GM12878 (cell line): ENCODE results near the gene GZMM. TPM values are rescaled to one million over a fixed set of nuclear protein-coding genes. Genes with fewer than 3 reads are reported as not detected.

ENCODE experiments used
- ATAC-seq: fragments of 200-7000 bp; cut with Tn5 transposase; 3 replicates; pipeline ENCODE4 v1.9.1; 2020; ENCODE audit warnings: mild to moderate bottlenecking, moderate library complexity
- BruUV-seq: library from RNA; stranded (reverse); fragments of 400-500 nt; replicated peaks from 2 replicates; lab custom pipeline; 2021; lab: Mats Ljungman, UMichigan
- CTCF ChIA-PET: fragments of 300-600 bp; sonication (Branson Sonifier 250); formaldehyde crosslinking; extraction: SDS; loops from one replicate; lab custom pipeline; 2021; ENCODE audit warnings: inconsistent platforms; lab: Yijun Ruan, JAX
- POLR2A ChIA-PET: fragments of 350-600 bp; formaldehyde crosslinking; extraction: SDS; loops from one replicate; lab custom pipeline; 2021; ENCODE audit warnings: inconsistent platforms; lab: Charles Lee
- RAD21 ChIA-PET: fragments of 300-600 bp; sonication (Branson Sonifier 250); formaldehyde crosslinking; loops from one replicate; lab custom pipeline; 2023; ENCODE audit warnings: antibody characterized with exemption; ENCODE audit not compliant: unreplicated experiment; lab: Charles Lee
- SMC1A ChIA-PET: fragments of 300-600 bp; sonication (Branson Sonifier 250); formaldehyde crosslinking; loops from one replicate; lab custom pipeline; 2023; ENCODE audit not compliant: unreplicated experiment, uncharacterized antibody; lab: Charles Lee
- DNase-seq: peaks from one replicate; pipeline ENCODE4 v3.0.0-alpha.2; 2011; ENCODE audit warnings: low read depth, low spot score
- FAIRE-seq: peaks from 3 replicates; lab custom pipeline; 2011; peaks lifted over from hg19 to GRCh38; lab: Jason Lieb, UNC
- H2AFZ ChIP-seq: 2 replicates; pipeline ENCODE4 v1.6.0; 2011; ENCODE audit warnings: low read depth, low read length, control low read depth; ENCODE audit not compliant: control insufficient read depth
- H3K27ac ChIP-seq: 2 replicates; pipeline ENCODE4 v1.5.1; 2011; ENCODE audit warnings: control low read depth; ENCODE audit not compliant: control insufficient read depth, insufficient read depth
- H3K27me3 ChIP-seq, 2 experiments: replicated peaks in 1 of 2; 2 replicates each; pipeline versions ENCODE4 v1.6.0 to v1.6.1; 2011; ENCODE audit warnings: low read length in 1 of 2; ENCODE audit not compliant: control insufficient read depth in 2 of 2, insufficient read depth in 2 of 2
- H3K36me3 ChIP-seq, 2 experiments: 2 replicates each; pipeline ENCODE4 v1.5.1; 2011; ENCODE audit warnings: low read length in 1 of 2; ENCODE audit not compliant: control insufficient read depth in 2 of 2, insufficient read depth in 2 of 2
- H3K4me1 ChIP-seq: 2 replicates; pipeline ENCODE4 v1.6.1; 2011; ENCODE audit warnings: mild to moderate bottlenecking, low read length, moderate library complexity, mixed read lengths; ENCODE audit not compliant: control insufficient read depth, insufficient read depth
- H3K4me2 ChIP-seq: 2 replicates; pipeline ENCODE4 v1.6.0; 2011; ENCODE audit warnings: control low read depth; ENCODE audit not compliant: control insufficient read depth, insufficient read depth
- H3K4me3 ChIP-seq: fragments of 200-600 bp; sonication (generic); 2 replicates; pipeline ENCODE4 v1.5.1; 2016
- H3K79me2 ChIP-seq: 2 replicates; pipeline ENCODE4 v1.6.0; 2011; ENCODE audit warnings: low read length; ENCODE audit not compliant: control insufficient read depth, insufficient read depth
- H3K9ac ChIP-seq: 2 replicates; pipeline ENCODE4 v1.8.0; 2011; ENCODE audit warnings: low read length, control low read depth, mixed read lengths; ENCODE audit not compliant: control insufficient read depth, insufficient read depth
- H3K9me3 ChIP-seq: replicated peaks from 3 replicates; pipeline ENCODE4 v1.5.1; 2011; ENCODE audit warnings: mild to moderate bottlenecking, low read length; ENCODE audit not compliant: control insufficient read depth, insufficient read depth
- H4K20me1 ChIP-seq: 2 replicates; pipeline ENCODE4 v1.6.0; 2011; ENCODE audit not compliant: control insufficient read depth, insufficient read depth
- ATF7 ChIP-seq: fragments of 450-650 bp; IDR thresholded peaks from 2 replicates; pipeline ENCODE4 v1.6.1; 2016; ENCODE audit warnings: low read depth, mild to moderate bottlenecking
- MEF2A ChIP-seq: IDR thresholded peaks from 2 replicates; pipeline ENCODE4 v1.6.1; 2011; ENCODE audit warnings: low read depth, mild to moderate bottlenecking, low read length, moderate library complexity; ENCODE audit not compliant: insufficient read depth
- MEF2B ChIP-seq: fragments of 450-650 bp; IDR thresholded peaks from 2 replicates; pipeline ENCODE4 v1.6.1; 2018; ENCODE audit warnings: mild to moderate bottlenecking, moderate library complexity; ENCODE audit not compliant: partially characterized antibody, poor library complexity, severe bottlenecking
- NR2C1 ChIP-seq: fragments of 450-650 bp; IDR thresholded peaks from 2 replicates; pipeline ENCODE4 v1.6.1; 2017; ENCODE audit warnings: antibody characterized with exemption, mild to moderate bottlenecking, moderate library complexity
- RCOR1 ChIP-seq: conservative IDR thresholded peaks from 2 replicates; pipeline ENCODE4 v1.6.1; 2012; ENCODE audit warnings: low read depth, low read length, improper control_type of control experiment
- TARDBP ChIP-seq: IDR thresholded peaks from 2 replicates; pipeline ENCODE4 v1.6.1; 2016; ENCODE audit warnings: borderline replicate concordance
- ZBTB4 ChIP-seq: fragments of 450-650 bp; formaldehyde crosslinking; IDR thresholded peaks from 2 replicates; pipeline ENCODE4 v1.4.0; 2022; ENCODE audit warnings: mild to moderate bottlenecking, moderate library complexity
- ZSCAN29 ChIP-seq: fragments of 450-650 bp; IDR thresholded peaks from 2 replicates; pipeline ENCODE4 v1.6.1; 2017; ENCODE audit warnings: mild to moderate bottlenecking, moderate library complexity
- ZZZ3 ChIP-seq: IDR thresholded peaks from 2 replicates; pipeline ENCODE4 v1.6.1; 2011; ENCODE audit warnings: low read depth; ENCODE audit not compliant: control insufficient read depth, insufficient read length
- WGBS: methylation state at CpG from one replicate; pipeline ENCODE4 v1.1.6; 2016; ENCODE audit warnings: low lambda C conversion rate; ENCODE audit not compliant: insufficient replicate concordance, insufficient coverage; ENCODE audit errors: missing lambda C conversion rate; 5-methylcytosine and 5-hydroxymethylcytosine counted together
- in situ Hi-C: fragments of 300-500 bp; cut with MboI; formaldehyde crosslinking; loops from 9 replicates; pipeline ENCODE4 v1.14.3; 2018; ENCODE audit warnings: mixed read lengths
- intact Hi-C: fragments of 100-400 bp; cut with micrococcal nuclease; formaldehyde crosslinking; loops from one replicate; pipeline ENCODE4 v1.14.2; 2022; ENCODE audit not compliant: unreplicated experiment
- polyA plus RNA-seq, 11 experiments: library from polyadenylated mRNA; depleted of rRNA in 4 of 11; unstranded in 6 of 11; stranded (reverse) in 5 of 11; fragments of >200 nt; fragmentation: Nextera tagmentation in 4 of 11; fragmentation: Illumina TruSeq in 1 of 11; extraction: Ambion mirVana in 4 of 11; extraction: Trizol in 1 of 11; gene quantifications; 1 replicate in 1 of 11; 2 replicates in 10 of 11; pipeline versions ENCODE4 v1.2.1 to v1.2.3, GENCODE V29; 2011 to 2016; ENCODE audit warnings: inconsistent platforms in 2 of 11, missing spikeins in 2 of 11, low read depth in 1 of 11
- total RNA-seq, 4 experiments: library from RNA; depleted of rRNA in 3 of 4; stranded (reverse); fragments of >200 nt in 3 of 4; fragmentation: Illumina TruSeq in 1 of 4; extraction: Trizol in 1 of 4; gene quantifications; 2 replicates each; pipeline versions ENCODE4 v1.2.1 to v1.2.3, GENCODE V29; 2013 to 2021
- TF ChIP-seq, protein P1 (sequence below): fragments of 450-650 bp; IDR thresholded peaks from 2 replicates; pipeline ENCODE4 v1.6.1; 2016; ENCODE audit warnings: mild to moderate bottlenecking, moderate library complexity, borderline replicate concordance
- TF ChIP-seq, protein P2 (sequence below): IDR thresholded peaks from 2 replicates; pipeline ENCODE4 v1.6.1; 2011; ENCODE audit warnings: low read depth, low read length, improper control_type of control experiment, borderline replicate concordance
- TF ChIP-seq, protein P3 (sequence below): fragments of 450-650 bp; IDR thresholded peaks from 2 replicates; pipeline ENCODE4 v1.6.1; 2017; ENCODE audit warnings: low read depth, mild to moderate bottlenecking, moderate library complexity

GZMM gene
- total and polyA plus RNA-seq, 10 of the 15 experiments (the other 5 are each of a cell fraction or from before 2014, with no cell fraction given) = 0.09 to 0.48 (median 0.23) TPM; not detected in 7

- ChIA-PET SMC1A (no interaction called here), RAD21 (no interaction called here), POLR2A (no interaction called here), CTCF (interaction anchor here (1.3 kb wide), 1 partner anchor 9 kb away, joined by 8 read pairs; no protein-coding TSS in a partner anchor)
- 94% methylated on average over 52 of the region's 66 CpGs for WGBS
- Histone ChIP-seq H3K79me2 (peaks cover 61% of the 10 kb centered on the region), H4K20me1 (0 out of 2 replicates have a peak, but pooled peaks cover 5% of the 10 kb centered on the region), H3K9ac (no peak overlapping the region), H3K36me3 (peaks cover 0 to 39% of the 10 kb centered on the region in 2 experiments; a peak in 3 of 4 replicates), H3K4me1 (peaks cover 3% of the 10 kb centered on the region; the same call in 1 of the 2 replicates), H3K27ac (no peak overlapping the region), H3K27me3 (no peaks in the 10 kb centered on the region), H3K9me3 (no peaks in the 10 kb centered on the region), H3K4me2 (peak overlapping the region; percentile 22; the same call in 1 of the 2 replicates), H2AFZ (no peak overlapping the region), H3K4me3 (no peak overlapping the region)
- DNase-seq (no peak), ATAC-seq (no peak), FAIRE-seq (no peak)
- in situ Hi-C loops = no loop called here
- intact Hi-C loops = no loop called here
- BruUV-seq = no TSS peak
- TF ChIP-seq ZSCAN29 = no peak
- TF ChIP-seq ATF7 = no peak
- TF ChIP-seq, protein P1, sequence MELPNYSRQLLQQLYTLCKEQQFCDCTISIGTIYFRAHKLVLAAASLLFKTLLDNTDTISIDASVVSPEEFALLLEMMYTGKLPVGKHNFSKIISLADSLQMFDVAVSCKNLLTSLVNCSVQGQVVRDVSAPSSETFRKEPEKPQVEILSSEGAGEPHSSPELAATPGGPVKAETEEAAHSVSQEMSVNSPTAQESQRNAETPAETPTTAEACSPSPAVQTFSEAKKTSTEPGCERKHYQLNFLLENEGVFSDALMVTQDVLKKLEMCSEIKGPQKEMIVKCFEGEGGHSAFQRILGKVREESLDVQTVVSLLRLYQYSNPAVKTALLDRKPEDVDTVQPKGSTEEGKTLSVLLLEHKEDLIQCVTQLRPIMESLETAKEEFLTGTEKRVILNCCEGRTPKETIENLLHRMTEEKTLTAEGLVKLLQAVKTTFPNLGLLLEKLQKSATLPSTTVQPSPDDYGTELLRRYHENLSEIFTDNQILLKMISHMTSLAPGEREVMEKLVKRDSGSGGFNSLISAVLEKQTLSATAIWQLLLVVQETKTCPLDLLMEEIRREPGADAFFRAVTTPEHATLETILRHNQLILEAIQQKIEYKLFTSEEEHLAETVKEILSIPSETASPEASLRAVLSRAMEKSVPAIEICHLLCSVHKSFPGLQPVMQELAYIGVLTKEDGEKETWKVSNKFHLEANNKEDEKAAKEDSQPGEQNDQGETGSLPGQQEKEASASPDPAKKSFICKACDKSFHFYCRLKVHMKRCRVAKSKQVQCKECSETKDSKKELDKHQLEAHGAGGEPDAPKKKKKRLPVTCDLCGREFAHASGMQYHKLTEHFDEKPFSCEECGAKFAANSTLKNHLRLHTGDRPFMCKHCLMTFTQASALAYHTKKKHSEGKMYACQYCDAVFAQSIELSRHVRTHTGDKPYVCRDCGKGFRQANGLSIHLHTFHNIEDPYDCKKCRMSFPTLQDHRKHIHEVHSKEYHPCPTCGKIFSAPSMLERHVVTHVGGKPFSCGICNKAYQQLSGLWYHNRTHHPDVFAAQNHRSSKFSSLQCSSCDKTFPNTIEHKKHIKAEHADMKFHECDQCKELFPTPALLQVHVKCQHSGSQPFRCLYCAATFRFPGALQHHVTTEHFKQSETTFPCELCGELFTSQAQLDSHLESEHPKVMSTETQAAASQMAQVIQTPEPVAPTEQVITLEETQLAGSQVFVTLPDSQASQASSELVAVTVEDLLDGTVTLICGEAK = no peak
- TF ChIP-seq MEF2A = no peak
- TF ChIP-seq, protein P2, sequence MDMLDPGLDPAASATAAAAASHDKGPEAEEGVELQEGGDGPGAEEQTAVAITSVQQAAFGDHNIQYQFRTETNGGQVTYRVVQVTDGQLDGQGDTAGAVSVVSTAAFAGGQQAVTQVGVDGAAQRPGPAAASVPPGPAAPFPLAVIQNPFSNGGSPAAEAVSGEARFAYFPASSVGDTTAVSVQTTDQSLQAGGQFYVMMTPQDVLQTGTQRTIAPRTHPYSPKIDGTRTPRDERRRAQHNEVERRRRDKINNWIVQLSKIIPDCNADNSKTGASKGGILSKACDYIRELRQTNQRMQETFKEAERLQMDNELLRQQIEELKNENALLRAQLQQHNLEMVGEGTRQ = no peak
- no peak for TF ChIP-seq TARDBP
- no peak for TF ChIP-seq RCOR1
- no peak for TF ChIP-seq ZBTB4 (CRISPR knock-in tag)
- TF ChIP-seq ZZZ3 = no peak
- TF ChIP-seq, protein P3, sequence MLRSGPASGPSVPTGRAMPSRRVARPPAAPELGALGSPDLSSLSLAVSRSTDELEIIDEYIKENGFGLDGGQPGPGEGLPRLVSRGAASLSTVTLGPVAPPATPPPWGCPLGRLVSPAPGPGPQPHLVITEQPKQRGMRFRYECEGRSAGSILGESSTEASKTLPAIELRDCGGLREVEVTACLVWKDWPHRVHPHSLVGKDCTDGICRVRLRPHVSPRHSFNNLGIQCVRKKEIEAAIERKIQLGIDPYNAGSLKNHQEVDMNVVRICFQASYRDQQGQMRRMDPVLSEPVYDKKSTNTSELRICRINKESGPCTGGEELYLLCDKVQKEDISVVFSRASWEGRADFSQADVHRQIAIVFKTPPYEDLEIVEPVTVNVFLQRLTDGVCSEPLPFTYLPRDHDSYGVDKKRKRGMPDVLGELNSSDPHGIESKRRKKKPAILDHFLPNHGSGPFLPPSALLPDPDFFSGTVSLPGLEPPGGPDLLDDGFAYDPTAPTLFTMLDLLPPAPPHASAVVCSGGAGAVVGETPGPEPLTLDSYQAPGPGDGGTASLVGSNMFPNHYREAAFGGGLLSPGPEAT = no peak
- no peak for TF ChIP-seq MEF2B
- TF ChIP-seq NR2C1 = no peak
Measured at GRCh38 chr19:577439-578392, 33.9 kb downstream of the GZMM start.
